SHP77 treated with DMSO at 0.1 percent for 48 hours (cell line): ENCODE measurements around the gene TNNT3.
"Not testable (repeated sequence)": the region's sequence is repeated elsewhere in the genome, so short reads cannot be mapped to it uniquely, and the experiment has no call there.

Experiments used
- DNase-seq: peaks from one replicate; lab custom pipeline; 2025; lab: John Stamatoyannopoulos, UW

Gene TNNT3

GRCh38 chr11:1935156-1936071 lies 15.9 kb downstream of the TNNT3 start:
- DNase-seq: no peak

GRCh38 chr11:1936072-1936780 lies 16.7 kb downstream of the TNNT3 start:
- no peak for DNase-seq

GRCh38 chr11:1936781-1937615 lies 17.5 kb downstream of the TNNT3 start:
- no peak for DNase-seq

GRCh38 chr11:1937616-1938342 lies 18.3 kb downstream of the TNNT3 start:
- no peak for DNase-seq

DNA sequence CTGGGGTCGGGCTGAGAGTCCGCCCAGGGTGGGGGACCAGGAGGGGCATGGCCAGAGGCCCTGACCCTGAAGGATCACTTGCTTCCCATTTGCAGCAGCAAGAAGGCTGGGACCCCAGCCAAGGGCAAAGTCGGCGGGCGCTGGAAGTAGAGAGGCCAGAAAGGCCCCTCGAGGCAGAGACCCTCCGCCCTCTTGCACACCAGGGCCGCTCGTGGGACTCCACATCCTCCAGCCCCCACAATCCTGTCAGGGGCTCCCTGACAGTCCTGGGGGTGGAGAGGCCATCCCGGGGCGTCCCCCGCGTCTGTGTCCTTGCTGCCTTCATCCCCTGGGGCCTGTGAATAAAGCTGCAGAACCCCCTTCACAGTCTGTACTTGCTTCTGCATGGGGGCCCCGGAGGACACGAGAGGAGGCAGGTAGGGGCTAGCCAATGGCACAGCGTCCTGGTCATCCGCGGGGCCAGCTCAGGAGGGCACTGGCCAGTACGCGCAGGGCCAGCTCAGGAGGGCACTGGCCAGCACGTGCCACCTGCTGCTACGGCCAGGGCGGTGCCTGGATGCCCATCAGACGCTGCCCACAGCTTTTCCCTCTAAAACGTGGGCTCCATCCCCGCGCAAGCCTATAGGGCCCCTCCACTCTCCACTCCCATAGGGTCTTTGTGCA lies 19.0 kb downstream of the TNNT3 start:
- no peak for DNase-seq

DNA sequence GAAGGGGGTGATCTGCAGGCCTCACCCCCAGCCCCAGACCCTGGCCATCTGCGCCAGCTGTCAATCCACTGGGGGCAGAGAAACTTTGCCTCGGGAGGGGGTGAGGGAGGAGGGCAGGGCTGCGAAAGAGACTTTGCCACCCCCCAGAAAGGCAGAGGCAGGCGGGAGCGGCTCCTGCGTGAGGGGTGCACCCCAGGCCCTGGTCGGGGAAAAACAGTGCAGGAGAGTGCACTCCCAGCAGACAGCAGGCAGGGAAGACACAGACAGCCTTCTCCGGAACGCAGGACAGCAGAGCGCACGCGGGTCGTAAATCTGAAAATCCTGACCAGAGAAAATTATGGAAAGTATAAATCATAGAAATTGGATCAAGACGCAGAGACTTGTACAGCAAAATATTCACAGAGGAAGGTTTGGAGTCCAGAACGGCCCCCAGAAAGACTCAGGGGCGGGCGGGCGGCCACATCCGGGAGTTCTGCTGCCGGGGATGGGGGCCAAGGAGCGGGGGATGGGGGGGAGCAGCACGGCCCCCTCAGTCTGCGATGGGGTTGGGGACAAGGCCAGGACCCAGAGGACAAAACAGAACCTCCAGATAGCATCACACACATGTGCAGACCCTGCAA lies 19.6 kb downstream of the TNNT3 start:
- DNase-seq: no peak

DNA sequence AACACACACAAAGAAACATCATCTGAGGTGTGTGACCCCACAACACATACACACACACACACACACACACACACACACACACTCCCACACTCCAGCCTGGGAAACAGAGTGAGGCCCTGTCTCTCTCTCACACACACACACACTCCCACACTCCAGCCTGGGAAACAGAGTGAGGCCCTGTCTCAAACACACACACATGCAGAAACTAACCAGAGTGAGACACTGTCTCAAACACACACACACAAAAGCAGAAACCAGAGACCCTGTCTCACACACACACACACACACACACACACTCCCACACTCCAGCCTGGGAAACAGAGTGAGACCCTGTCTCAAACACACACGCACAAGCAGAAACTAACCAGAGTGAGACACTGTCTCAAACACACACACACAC lies 20.3 kb downstream of the TNNT3 start:
- not testable (repeated sequence) for DNase-seq

DNA sequence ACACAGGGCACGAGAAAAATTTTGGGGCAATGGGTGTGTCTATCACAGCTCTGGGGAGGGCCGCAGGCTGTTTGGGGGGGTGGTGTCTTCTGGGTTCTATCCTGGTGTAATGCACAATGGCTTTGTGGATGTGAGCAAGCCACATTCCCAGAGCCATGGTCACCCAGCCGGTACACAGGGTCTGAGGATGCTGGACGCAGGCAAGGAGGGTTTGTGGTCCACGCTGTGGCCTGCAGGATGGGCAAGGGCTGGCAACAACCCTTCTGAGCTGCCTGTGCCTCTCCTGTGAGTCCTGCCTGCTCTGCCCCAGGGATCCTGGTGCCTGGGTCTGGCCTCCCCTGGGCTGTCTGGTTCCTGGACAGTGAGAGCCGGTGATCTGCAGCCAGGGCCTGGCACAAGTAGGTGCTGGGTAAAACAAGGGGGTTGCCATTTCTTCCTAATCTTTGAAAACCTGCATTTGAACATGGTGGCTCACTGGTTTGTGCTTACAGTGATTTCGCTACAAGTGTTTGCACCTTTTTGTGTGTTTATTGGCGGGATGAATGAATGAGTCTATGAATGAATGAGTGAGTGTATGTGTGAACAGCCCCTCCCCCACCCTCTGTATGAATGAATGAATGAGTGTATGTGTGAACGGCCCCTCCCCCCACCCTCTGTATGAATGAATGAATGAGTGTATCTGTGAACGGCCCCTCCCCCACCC lies 23.2 kb downstream of the TNNT3 start:
- DNase-seq: no peak

- DNase-seq: no peak
Measured at GRCh38 chr11:1943576-1943975, 24.1 kb downstream of the TNNT3 start.

- no peak for DNase-seq
Measured at GRCh38 chr11:1943977-1944376, 24.5 kb downstream of the TNNT3 start.

DNA sequence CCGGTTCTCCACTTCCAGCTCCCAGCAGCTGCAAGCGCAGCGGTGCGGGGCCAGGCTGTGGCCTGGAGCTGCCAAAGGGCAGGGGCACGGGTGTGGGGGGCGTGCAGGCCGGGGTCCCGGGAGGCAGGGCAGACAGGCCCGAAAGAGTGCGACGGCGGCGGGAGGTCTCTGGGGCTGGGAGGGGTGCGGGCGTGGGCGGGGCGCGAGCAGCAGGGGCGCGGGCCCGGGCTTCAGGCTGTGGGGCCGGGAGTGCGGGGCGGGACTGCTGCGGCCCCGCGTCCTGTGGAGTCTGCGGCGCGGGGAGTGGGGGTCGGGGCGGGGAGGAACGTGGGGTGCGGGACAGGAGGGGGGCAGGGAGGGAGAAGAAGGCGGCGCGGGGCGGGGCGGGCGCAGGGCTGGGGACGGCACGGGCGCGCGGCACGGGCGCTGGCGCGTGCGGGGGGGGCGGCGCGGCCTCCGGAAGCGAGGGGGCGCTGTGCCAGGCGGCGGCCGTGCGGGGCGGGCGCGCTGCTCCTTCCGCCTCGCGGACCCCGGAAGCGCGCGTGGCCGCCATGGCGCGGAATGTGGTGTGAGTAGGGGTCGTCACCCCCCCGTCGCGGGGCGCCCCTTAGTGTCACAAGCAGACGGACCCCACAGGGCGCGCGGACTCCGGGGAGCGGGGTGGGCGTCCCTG lies 27.4 kb downstream of the TNNT3 start, which contains the start of gene MRPL23:
Gene MRPL23 (plus strand): TSS at position 521 of the 673 bp plus-strand sequence. CDS start 31 bp downstream, at position 552.
- DNase-seq: no peak

- no peak for DNase-seq
Measured at GRCh38 chr11:1947592-1948237, 28.2 kb downstream of the TNNT3 start.

DNA sequence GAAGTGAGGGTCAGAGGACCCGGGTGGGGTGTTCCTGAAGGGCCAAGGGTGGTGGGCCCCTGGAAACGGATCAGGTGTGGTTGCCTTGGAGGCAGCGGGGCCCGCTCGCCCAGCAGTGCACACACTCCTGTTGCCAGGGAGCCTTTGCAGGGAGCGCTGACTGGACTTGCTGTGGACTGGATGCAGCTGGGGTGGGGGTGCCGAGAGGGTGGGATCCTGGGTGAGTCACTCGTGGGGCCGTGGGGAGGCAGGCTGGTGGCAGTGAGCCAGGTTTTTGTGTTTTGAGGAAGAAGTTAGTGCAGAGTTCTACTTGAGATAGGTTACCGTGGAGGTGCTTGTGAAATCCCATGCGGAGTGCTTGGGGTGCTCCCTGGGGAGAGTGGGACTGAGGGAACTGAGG lies 28.9 kb downstream of the TNNT3 start:
- no peak for DNase-seq

DNA sequence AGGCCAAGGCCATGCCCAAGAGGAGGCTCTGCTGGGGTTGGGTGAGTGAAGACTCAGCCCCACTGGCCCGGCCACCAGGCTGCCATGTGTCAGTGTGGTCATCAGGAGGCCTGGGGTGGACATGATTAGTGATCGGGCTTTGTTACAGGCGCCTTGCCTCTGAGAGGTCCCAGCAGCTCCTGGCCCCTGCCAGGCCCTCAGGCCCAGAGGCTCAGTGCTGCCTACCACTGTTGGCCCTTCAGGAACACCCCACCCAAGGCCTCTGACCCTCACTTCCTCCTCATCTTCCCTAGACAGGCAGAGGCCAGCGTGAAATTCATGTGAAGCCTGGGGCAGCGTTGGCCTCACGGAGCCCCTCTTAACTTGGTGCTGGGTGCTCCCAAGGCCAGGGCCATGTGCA lies 29.8 kb downstream of the TNNT3 start:
- DNase-seq: no peak

DNA sequence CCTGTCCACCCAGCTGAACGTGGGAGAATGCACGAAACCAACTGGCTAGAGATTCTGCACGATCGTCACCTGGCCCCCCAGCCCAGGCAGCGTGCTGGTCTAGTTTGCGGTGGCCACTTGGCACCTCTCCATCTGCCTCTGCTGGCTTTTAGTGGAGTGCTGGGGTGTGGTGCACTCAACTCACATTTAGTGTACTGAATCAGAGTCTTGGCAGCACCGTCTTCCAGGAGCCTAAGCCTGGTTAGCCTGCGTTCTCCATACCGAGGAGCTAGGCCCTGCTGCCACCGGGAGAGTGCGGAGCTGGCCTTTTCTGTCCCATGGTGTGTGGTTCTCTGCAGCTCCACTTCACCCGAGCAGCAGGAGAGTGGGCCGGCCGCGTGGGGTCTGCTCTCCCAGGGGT lies 30.4 kb downstream of the TNNT3 start:
- DNase-seq: no peak

GRCh38 chr11:1952806-1953482 lies 33.4 kb downstream of the TNNT3 start:
- no peak for DNase-seq

- no peak for DNase-seq
Measured at GRCh38 chr11:1953489-1954266, 34.2 kb downstream of the TNNT3 start.
